A673 (cell line): ENCODE data around the gene CFLAR. TPM values are rescaled to one million over a fixed set of nuclear protein-coding genes. Genes with fewer than 3 reads are reported as not detected.

Source experiments
- BruUV-seq: library from RNA; stranded (reverse); fragments of 400-500 nt; replicated peaks from 2 replicates; lab custom pipeline; 2021; lab: Mats Ljungman, UMichigan
- CTCF ChIA-PET: fragments of 300-600 bp; sonication (Branson Sonifier 250); formaldehyde crosslinking; loops from one replicate; lab custom pipeline; 2022; ENCODE audit warnings: antibody characterized with exemption; lab: Charles Lee
- POLR2A ChIA-PET: fragments of 300-600 bp; sonication (Branson Sonifier 250); formaldehyde crosslinking; loops from one replicate; lab custom pipeline; 2022; ENCODE audit warnings: antibody characterized with exemption; ENCODE audit not compliant: low non-redundant PET; lab: Charles Lee
- DNase-seq: peaks from one replicate; pipeline ENCODE4 v3.0.0-alpha.2; 2015; ENCODE audit warnings: low spot score
- H3K27ac ChIP-seq: fragments of 200-600 bp; sonication (generic); 2 replicates; pipeline ENCODE4 v1.5.1; 2016; ENCODE audit warnings: mixed run types, low read depth, mild to moderate bottlenecking, mixed read lengths, antibody characterized with exemption, low read length; ENCODE audit not compliant: poor library complexity, severe bottlenecking
- H3K27me3 ChIP-seq: fragments of 200-600 bp; sonication (generic); replicated peaks from 2 replicates; pipeline ENCODE4 v1.6.1; 2017; ENCODE audit warnings: mixed run types, low read depth, mild to moderate bottlenecking, mixed read lengths, antibody characterized with exemption, low read length; ENCODE audit not compliant: insufficient read depth, poor library complexity
- H3K36me3 ChIP-seq: fragments of 200-600 bp; sonication (generic); 2 replicates; pipeline ENCODE4 v1.6.1; 2016; ENCODE audit warnings: mixed run types, mild to moderate bottlenecking, mixed read lengths, antibody characterized with exemption, low read length; ENCODE audit not compliant: insufficient read depth, poor library complexity, severe bottlenecking
- H3K4me1 ChIP-seq: fragments of 200-600 bp; sonication (generic); 2 replicates; pipeline ENCODE4 v1.6.1; 2017; ENCODE audit warnings: mixed run types, mild to moderate bottlenecking, mixed read lengths, antibody characterized with exemption, low read length; ENCODE audit not compliant: insufficient read depth, poor library complexity, severe bottlenecking
- H3K4me3 ChIP-seq: fragments of 200-600 bp; sonication (generic); 2 replicates; pipeline ENCODE4 v1.5.1; 2016; ENCODE audit warnings: low read depth, mixed run types, mild to moderate bottlenecking, mixed read lengths, low read length; ENCODE audit not compliant: poor library complexity, severe bottlenecking
- H3K9me3 ChIP-seq: fragments of 200-600 bp; sonication (generic); 2 replicates; pipeline ENCODE4 v1.6.1; 2016; ENCODE audit warnings: mixed run types, low read depth, mild to moderate bottlenecking, mixed read lengths, antibody characterized with exemption, low read length; ENCODE audit not compliant: poor library complexity, severe bottlenecking
- EZH2 ChIP-seq: fragments of 200-600 bp; sonication (generic); IDR thresholded peaks from 2 replicates; pipeline ENCODE4 v1.6.1; 2017; ENCODE audit warnings: borderline replicate concordance, low read depth, mild to moderate bottlenecking, mixed read lengths, antibody characterized with exemption, low read length; ENCODE audit not compliant: poor library complexity, severe bottlenecking
- intact Hi-C: fragments of 100-400 bp; cut with micrococcal nuclease; formaldehyde crosslinking; loops from one replicate; pipeline ENCODE4 v1.10.0; 2022; ENCODE audit not compliant: unreplicated experiment
- total RNA-seq: library from RNA; stranded (reverse); gene quantifications from 2 replicates; pipeline ENCODE4 v1.2.3, GENCODE V29; 2021
- TF ChIP-seq, protein P1 (sequence below): fragments of 300-800, 200-600 bp; sonication (generic); conservative IDR thresholded peaks from 2 replicates; pipeline ENCODE4 v1.5.1; 2017; ENCODE audit warnings: low read depth, mild to moderate bottlenecking, antibody characterized with exemption, low read length, moderate library complexity, mixed read lengths

Gene CFLAR
- total RNA-seq, 1 experiment from 2014 or later, result 55.1 TPM

DNA sequence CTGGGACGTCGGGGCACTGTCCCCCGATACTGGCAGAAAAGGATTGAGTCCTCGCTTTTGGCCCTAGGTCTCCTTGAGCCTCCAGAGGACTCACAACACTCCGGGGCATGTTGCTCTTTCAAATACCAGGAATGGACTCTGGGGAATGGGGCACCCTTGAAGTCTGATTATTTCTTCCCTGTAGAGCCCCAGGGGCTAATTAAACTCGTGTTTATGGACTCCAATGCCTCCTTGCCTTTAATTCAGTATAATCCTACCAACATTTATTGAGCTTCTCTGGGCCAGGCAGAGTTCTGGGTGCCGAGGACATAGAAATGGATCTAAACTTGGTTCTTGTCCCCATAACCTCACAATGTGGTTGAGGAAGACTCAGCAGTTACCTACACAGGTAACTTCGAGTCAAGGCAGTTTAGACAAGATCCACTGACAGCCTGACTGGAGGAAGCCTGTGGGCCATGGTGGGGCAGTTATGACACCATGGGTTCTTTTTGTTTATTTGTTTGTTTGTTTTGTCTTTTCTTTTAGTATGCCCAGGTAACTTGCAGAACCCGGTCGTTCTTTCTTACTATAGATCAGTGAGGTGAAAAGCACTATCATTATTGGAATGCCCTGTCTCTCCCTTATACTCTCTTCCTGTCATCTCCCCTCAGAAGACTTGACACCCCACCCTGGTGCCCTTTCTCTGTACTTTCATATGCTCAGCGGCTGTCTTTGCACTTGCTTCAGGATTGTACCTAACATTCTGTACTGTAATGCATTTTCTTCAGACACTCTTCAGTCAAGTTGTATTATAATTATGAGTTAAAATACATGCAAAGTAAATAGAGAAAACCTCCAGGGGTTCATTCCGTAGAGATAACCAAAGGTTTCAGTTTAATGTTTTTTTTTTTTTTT lies 3.2 kb downstream of the CFLAR start:
- CTCF ChIA-PET, result interaction anchor here (1.5 kb wide), 1 partner anchor 39 kb away, joined by 5 read pairs; no protein-coding TSS in a partner anchor
- no peaks in the 10 kb centered on the region for H3K36me3 ChIP-seq
- H3K4me3 ChIP-seq, result peak overlapping the region; percentile 76
- no TSS peak for BruUV-seq
- intact Hi-C loops, result loop anchor here (5.0 to 10.0 kb wide), 2 partner anchors 47 to 304 kb away; partner anchors contain the start of genes BZW1, HYCC2 and NDUFB3
- peak overlapping the region; percentile 98 for H3K27ac ChIP-seq
- H3K27me3 ChIP-seq, result no peaks in the 10 kb centered on the region
- H3K4me1 ChIP-seq, result peaks cover 23% of the 10 kb centered on the region
- no peak for TF ChIP-seq EZH2
- TF ChIP-seq, protein P1, sequence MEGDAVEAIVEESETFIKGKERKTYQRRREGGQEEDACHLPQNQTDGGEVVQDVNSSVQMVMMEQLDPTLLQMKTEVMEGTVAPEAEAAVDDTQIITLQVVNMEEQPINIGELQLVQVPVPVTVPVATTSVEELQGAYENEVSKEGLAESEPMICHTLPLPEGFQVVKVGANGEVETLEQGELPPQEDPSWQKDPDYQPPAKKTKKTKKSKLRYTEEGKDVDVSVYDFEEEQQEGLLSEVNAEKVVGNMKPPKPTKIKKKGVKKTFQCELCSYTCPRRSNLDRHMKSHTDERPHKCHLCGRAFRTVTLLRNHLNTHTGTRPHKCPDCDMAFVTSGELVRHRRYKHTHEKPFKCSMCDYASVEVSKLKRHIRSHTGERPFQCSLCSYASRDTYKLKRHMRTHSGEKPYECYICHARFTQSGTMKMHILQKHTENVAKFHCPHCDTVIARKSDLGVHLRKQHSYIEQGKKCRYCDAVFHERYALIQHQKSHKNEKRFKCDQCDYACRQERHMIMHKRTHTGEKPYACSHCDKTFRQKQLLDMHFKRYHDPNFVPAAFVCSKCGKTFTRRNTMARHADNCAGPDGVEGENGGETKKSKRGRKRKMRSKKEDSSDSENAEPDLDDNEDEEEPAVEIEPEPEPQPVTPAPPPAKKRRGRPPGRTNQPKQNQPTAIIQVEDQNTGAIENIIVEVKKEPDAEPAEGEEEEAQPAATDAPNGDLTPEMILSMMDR, result no peak
- peak; percentile 81 for DNase-seq
- POLR2A ChIA-PET, result no interaction called here
- no peaks in the 10 kb centered on the region for H3K9me3 ChIP-seq

DNA sequence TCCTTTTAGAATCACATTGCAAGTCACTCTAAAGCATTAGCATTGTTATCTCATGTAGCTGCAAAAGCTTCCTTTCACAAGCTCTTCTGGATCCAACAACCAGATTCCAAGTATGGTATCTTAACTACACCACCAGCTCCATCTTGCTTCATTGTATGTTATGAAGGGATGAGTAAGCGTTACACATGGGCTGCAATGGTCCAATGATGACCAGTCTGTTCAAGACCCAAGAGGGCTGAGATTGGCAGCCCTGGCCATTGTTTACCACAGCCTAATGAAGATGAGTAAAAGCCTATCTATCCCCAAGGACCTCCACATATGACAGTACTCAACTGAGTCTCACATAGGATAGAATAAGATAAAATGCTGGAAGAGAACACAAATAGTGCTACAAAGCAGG lies 6.3 kb downstream of the CFLAR start:
- no peak for DNase-seq
- Histone ChIP-seq H3K4me1 (peaks cover 48% of the 10 kb centered on the region), H3K27ac (no peak overlapping the region), H3K27me3 (no peaks in the 10 kb centered on the region), H3K4me3 (no peak overlapping the region), H3K36me3 (no peaks in the 10 kb centered on the region), H3K9me3 (no peaks in the 10 kb centered on the region)
- intact Hi-C loops, result no loop called here
- CTCF ChIA-PET, result no interaction called here
- BruUV-seq, result no TSS peak
- POLR2A ChIA-PET, result no interaction called here
- TF ChIP-seq, protein P1, result no peak
- no peak for TF ChIP-seq EZH2

DNA sequence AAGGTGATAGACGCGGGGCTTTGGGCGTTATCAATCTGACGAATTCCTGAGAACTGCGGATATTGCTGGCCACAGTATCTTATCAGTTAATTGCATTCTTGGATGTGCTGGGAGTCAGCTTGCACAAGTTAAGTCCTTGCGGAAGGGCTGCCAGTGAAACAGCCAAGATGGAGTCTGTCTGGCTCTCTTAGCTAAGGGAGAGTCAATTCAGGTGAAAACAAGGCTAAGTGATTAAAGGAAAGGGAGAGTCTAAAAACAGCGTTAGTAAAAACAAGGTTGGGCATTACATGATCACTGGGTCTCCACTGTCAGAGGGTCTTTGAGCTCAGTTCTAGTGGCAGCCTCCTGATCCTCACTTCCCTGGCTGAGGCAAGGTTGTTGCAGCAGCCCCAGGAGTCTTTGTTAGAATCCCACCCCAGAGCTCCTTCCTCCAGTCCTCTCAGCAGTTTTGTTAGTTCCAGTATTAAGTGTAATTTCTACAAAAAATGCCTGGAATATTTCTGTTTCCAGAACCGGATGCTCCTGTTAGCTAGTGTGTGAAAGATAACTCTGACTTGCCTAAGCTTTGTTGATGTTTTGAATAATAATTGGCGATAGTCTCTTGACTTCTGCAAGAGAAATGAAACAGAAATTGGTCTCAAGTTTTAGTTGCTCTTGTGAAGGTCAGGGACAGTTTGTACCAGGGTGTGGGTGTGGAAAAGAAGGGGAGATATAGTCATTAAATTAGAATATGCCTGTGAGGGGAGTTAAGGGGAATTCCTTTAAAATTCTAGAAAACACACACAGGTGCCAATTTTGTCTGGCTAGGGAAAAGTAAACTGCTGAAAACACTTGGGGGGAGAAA lies 10.6 kb downstream of the CFLAR start:
- no peak for DNase-seq
- Histone ChIP-seq H3K9me3 (no peaks in the 10 kb centered on the region), H3K4me1 (peaks cover 53% of the 10 kb centered on the region), H3K36me3 (no peaks in the 10 kb centered on the region), H3K4me3 (no peak overlapping the region), H3K27me3 (no peaks in the 10 kb centered on the region), H3K27ac (peak overlapping the region; percentile 64)
- no TSS peak for BruUV-seq
- intact Hi-C loops, result no loop called here
- CTCF ChIA-PET, result no interaction called here
- POLR2A ChIA-PET, result interaction anchor here (0.6 kb wide), 1 partner anchor 11 kb away, joined by 3 read pairs; no protein-coding TSS in a partner anchor
- TF ChIP-seq EZH2, result no peak
- TF ChIP-seq, protein P1, result no peak
